ENCODE measurements around the gene SPATA19.
A peak's percentile ranks its signal among the peaks of the same experiment; 100 is the strongest.

SPATA19 gene

DNA sequence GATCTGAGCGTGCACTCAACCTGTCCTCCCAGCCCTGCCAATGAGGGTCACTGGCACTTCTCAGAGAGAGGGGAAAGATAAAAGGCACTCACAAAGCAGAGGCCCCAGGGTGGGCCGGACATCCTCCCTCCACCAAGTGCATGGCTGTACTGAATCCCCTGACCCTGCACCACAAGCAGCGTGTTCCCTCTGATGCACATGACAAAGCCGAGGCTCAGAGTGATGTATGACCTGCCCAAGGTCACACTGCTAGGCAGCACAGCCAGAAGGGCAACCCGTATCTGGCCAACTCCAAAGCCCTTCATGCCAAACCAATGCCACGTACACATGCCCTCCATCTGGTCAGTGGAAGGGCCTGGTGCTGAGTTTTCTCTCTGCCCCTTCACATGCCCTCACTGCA is 22.1 kb downstream of the SPATA19 start:
- TF ChIP-seq BHLHE40 (IDR thresholded peaks at IDR 0.05; ENCODE audit: borderline replicate concordance) (no peak), ARNT (IDR thresholded peaks at IDR 0.05) (no peak), ELF4 (IDR thresholded peaks at IDR 0.05) (no peak), NFRKB (IDR thresholded peaks at IDR 0.05) (no peak), SUZ12 (IDR thresholded peaks at IDR 0.05) (no peak), FOXK2 (IDR thresholded peaks at IDR 0.05) (no peak), HDGF (IDR thresholded peaks at IDR 0.05; ENCODE audit: borderline replicate concordance) (no peak), SP1 (IDR thresholded peaks at IDR 0.05) (no peak), ZNF384 (IDR thresholded peaks at IDR 0.05) (no peak), L3MBTL2 (conservative IDR thresholded peaks at IDR 0.05) (no peak), FOXM1 (IDR thresholded peaks at IDR 0.05; ENCODE audit: borderline replicate concordance) (no peak), CTBP1 (IDR thresholded peaks at IDR 0.05; ENCODE audit: borderline replicate concordance) (no peak), LEF1 (IDR thresholded peaks at IDR 0.05; ENCODE audit: borderline replicate concordance) (no peak)
- ChIA-PET CTCF (no interaction called here), POLR2A (no interaction called here)
- DNase-seq (ENCODE audit: extremely low spot score): no peak

DNA sequence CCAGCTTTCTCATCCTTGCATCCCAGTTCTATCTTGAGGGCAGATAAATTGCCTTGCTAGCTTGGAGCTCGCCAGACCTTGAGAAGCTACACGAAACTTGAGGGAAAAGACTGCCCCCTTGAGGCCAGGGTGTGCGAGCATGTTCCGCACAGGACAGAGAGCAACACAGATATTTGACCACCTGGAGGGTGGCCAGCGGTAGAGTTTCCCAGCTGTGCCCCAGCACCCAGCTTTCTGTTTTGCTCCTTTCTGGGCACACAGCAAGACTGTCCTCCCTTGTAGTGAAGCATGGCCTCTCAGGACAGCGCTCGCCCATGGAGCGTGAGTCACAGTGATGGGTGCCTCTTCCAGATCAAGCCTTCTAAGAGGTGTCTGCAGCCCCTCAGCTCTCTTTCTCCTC is 23.5 kb downstream of the SPATA19 start:
- ChIA-PET CTCF (interaction anchor here (0.6 to 1.3 kb wide), 5 partner anchors 13 to 743 kb away, joined by 3 to 7 read pairs (median 4); no protein-coding TSS in a partner anchor), POLR2A (no interaction called here)

DNA sequence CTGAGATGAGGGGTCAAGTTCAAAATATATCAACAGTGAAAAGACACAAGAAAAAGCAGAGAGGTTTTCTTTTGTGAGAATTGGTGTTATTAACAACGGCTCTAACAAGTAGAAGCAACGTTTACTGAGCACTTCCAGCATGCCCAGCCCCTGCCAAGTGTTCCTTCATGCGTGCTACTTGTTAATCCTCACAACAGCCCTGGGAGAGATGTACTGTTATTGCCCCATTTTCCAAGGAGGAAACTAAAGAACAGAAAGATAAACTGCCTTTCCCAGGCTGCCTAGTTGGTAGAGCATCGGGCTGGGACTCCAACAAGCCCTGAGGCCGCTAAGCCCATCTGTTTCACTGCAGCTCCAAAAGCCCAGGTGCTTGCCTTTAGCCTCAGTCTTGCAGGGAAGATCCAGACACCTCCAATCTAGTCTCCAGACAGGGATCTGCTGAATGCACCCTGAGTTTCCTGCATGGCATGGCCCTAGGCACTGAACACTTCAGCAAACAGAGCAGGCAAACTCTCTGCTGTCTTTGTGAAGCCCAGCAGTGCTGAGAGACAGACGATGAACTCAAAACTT is 25.5 kb downstream of the SPATA19 start:
- CTCF ChIA-PET: no interaction called here

More for the DNA sequence above, 23.5 kb downstream of the SPATA19 start:
- peak; percentile 79 for DNase-seq (ENCODE audit: extremely low spot score)
- TF ChIP-seq ARNT (IDR thresholded peaks at IDR 0.05): no peak
- TF ChIP-seq, protein P1, sequence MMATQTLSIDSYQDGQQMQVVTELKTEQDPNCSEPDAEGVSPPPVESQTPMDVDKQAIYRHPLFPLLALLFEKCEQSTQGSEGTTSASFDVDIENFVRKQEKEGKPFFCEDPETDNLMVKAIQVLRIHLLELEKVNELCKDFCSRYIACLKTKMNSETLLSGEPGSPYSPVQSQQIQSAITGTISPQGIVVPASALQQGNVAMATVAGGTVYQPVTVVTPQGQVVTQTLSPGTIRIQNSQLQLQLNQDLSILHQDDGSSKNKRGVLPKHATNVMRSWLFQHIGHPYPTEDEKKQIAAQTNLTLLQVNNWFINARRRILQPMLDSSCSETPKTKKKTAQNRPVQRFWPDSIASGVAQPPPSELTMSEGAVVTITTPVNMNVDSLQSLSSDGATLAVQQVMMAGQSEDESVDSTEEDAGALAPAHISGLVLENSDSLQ (IDR thresholded peaks at IDR 0.05): no peak
- no peak for TF ChIP-seq FOXK2 (IDR thresholded peaks at IDR 0.05)
- TF ChIP-seq LEF1 (IDR thresholded peaks at IDR 0.05; ENCODE audit: borderline replicate concordance): no peak
- TF ChIP-seq BHLHE40 (IDR thresholded peaks at IDR 0.05; ENCODE audit: borderline replicate concordance): no peak
- no peak for TF ChIP-seq TARDBP (IDR thresholded peaks at IDR 0.05)
- TF ChIP-seq HDGF (IDR thresholded peaks at IDR 0.05; ENCODE audit: borderline replicate concordance): no peak
- TF ChIP-seq FOXM1 (IDR thresholded peaks at IDR 0.05; ENCODE audit: borderline replicate concordance): no peak
- TF ChIP-seq L3MBTL2 (conservative IDR thresholded peaks at IDR 0.05): no peak
- no peak for TF ChIP-seq CTBP1 (IDR thresholded peaks at IDR 0.05; ENCODE audit: borderline replicate concordance)
- no peak for TF ChIP-seq FOXA1 (IDR thresholded peaks at IDR 0.05)
- TF ChIP-seq ZNF384 (IDR thresholded peaks at IDR 0.05): no peak

DNA sequence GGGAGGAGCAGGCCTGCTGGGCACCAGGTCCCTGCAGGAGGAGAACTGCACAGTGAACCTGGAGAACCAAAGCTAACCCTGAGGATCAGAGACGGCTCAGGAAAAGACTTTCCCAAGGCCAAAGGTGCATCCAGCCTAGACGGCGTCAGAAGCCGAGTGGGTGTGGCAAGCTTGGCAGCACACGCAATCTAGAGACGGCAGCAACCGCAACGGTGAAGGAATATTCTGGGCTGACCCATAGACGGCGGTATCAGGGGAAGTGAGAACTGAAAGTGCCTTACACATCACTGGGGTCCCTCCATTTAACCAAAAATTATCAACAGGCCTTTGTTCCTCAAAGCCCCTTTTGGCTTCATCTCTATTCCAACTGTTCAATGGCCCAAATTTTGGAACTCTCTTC is 26.2 kb downstream of the SPATA19 start:
- POLR2A ChIA-PET: no interaction called here
- CTCF ChIA-PET: no interaction called here
- TF ChIP-seq SUZ12 (IDR thresholded peaks at IDR 0.05) (no peak), HDGF (IDR thresholded peaks at IDR 0.05; ENCODE audit: borderline replicate concordance) (no peak), CTBP1 (IDR thresholded peaks at IDR 0.05; ENCODE audit: borderline replicate concordance) (no peak), SP1 (IDR thresholded peaks at IDR 0.05) (no peak), L3MBTL2 (conservative IDR thresholded peaks at IDR 0.05) (no peak), ZNF384 (IDR thresholded peaks at IDR 0.05) (no peak)
- no peak for DNase-seq (ENCODE audit: extremely low spot score)

More for the DNA sequence above, 25.5 kb downstream of the SPATA19 start:
- POLR2A ChIA-PET: no interaction called here
- TF ChIP-seq FOXA1 (IDR thresholded peaks at IDR 0.05) (no peak), ELF4 (IDR thresholded peaks at IDR 0.05) (no peak), CTBP1 (IDR thresholded peaks at IDR 0.05; ENCODE audit: borderline replicate concordance) (no peak), L3MBTL2 (conservative IDR thresholded peaks at IDR 0.05) (no peak), LEF1 (IDR thresholded peaks at IDR 0.05; ENCODE audit: borderline replicate concordance) (no peak)
- TF ChIP-seq, protein P1 (IDR thresholded peaks at IDR 0.05): no peak
- no peak for DNase-seq (ENCODE audit: extremely low spot score)

DNA sequence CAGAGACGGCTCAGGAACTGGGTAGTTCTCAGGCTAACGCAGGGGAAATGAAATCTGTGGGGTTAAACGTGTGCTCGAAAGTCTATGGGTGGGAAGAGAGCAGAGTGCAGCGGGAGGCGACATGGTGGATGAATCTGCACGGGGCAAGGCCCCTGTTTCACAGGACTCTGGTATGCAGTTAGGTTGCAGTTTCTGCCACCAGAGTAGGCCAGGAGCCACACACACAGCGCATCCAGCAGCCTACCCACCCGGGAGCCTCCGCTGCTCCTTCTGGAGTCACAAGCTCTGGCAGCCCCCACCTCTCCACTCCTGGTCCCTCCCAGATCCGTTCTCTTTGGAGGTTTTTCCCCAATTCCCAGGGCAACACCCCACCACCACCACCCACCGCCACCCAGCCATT is 27.0 kb downstream of the SPATA19 start:
- TF ChIP-seq ZNF384 (IDR thresholded peaks at IDR 0.05) (no peak), BHLHE40 (IDR thresholded peaks at IDR 0.05; ENCODE audit: borderline replicate concordance) (no peak), HDGF (IDR thresholded peaks at IDR 0.05; ENCODE audit: borderline replicate concordance) (no peak), LEF1 (IDR thresholded peaks at IDR 0.05; ENCODE audit: borderline replicate concordance) (no peak), SUZ12 (IDR thresholded peaks at IDR 0.05) (no peak), FOXA1 (IDR thresholded peaks at IDR 0.05) (no peak), FOXK2 (IDR thresholded peaks at IDR 0.05) (no peak), ELF4 (IDR thresholded peaks at IDR 0.05) (no peak), TARDBP (IDR thresholded peaks at IDR 0.05) (no peak), FOXM1 (IDR thresholded peaks at IDR 0.05; ENCODE audit: borderline replicate concordance) (no peak), SP1 (IDR thresholded peaks at IDR 0.05) (no peak), ARNT (IDR thresholded peaks at IDR 0.05) (no peak), L3MBTL2 (conservative IDR thresholded peaks at IDR 0.05) (no peak)
- TF ChIP-seq, protein P1 (IDR thresholded peaks at IDR 0.05): no peak
- POLR2A ChIA-PET: no interaction called here
- no peak for DNase-seq (ENCODE audit: extremely low spot score)
- CTCF ChIA-PET: no interaction called here

DNA sequence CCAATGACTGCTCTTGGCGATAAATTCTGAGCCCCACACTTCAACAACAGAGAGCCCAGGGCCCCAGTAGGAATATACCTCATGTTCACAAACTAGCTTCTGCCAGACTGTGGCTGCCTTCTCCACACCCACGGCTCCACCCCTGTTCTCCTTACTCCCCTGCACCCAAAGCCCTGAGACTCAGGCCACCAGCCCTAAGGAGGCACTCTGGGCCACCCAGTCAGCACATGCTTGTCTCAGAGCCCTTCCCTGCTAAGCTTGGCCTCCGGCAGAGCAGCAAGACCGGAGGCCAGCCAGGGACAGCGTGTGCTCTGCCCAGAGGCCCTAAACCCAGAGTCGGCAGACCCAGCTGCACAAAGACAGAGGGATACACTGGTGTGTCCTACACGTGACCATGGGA is 27.9 kb downstream of the SPATA19 start:
- TF ChIP-seq ELF4 (IDR thresholded peaks at IDR 0.05) (no peak), L3MBTL2 (conservative IDR thresholded peaks at IDR 0.05) (no peak), SP1 (IDR thresholded peaks at IDR 0.05) (no peak), BHLHE40 (IDR thresholded peaks at IDR 0.05; ENCODE audit: borderline replicate concordance) (no peak), FOXM1 (IDR thresholded peaks at IDR 0.05; ENCODE audit: borderline replicate concordance) (no peak), HDGF (IDR thresholded peaks at IDR 0.05; ENCODE audit: borderline replicate concordance) (no peak), CTBP1 (IDR thresholded peaks at IDR 0.05; ENCODE audit: borderline replicate concordance) (no peak), LEF1 (IDR thresholded peaks at IDR 0.05; ENCODE audit: borderline replicate concordance) (no peak), ARNT (IDR thresholded peaks at IDR 0.05) (no peak), FOXA1 (IDR thresholded peaks at IDR 0.05) (no peak), ZNF384 (IDR thresholded peaks at IDR 0.05) (no peak), FOXK2 (IDR thresholded peaks at IDR 0.05) (no peak), TARDBP (IDR thresholded peaks at IDR 0.05) (no peak), NFRKB (IDR thresholded peaks at IDR 0.05) (no peak), SUZ12 (IDR thresholded peaks at IDR 0.05) (no peak)
- TF ChIP-seq, protein P1 (IDR thresholded peaks at IDR 0.05): no peak
- no peak for DNase-seq (ENCODE audit: extremely low spot score)
- ChIA-PET POLR2A (no interaction called here), CTCF (no interaction called here)
